Calu3 (cell line): Measurements from ENCODE around the gene HERPUD2. TPM values are rescaled to one million over a fixed set of nuclear protein-coding genes. Genes with fewer than 3 reads are reported as not detected.
A peak's percentile ranks its signal among the peaks of the same experiment; 100 is the strongest.

Experiments
- BruUV-seq: library from RNA; stranded (reverse); fragments of 400-500 nt; replicated peaks from 2 replicates; lab custom pipeline; 2021; lab: Mats Ljungman, UMichigan
- CTCF ChIA-PET: fragments of 300-600 bp; sonication (Branson Sonifier 250); formaldehyde crosslinking; loops from one replicate; lab custom pipeline; 2022; ENCODE audit warnings: antibody characterized with exemption; lab: Charles Lee
- DNase-seq: peaks from one replicate; pipeline ENCODE4 v3.0.0; 2022
- H3K27ac Mint-ChIP-seq: one replicate; pipeline ENCODE4 v1.8.0; 2022; ENCODE audit warnings: mixed read lengths; ENCODE audit not compliant: unreplicated experiment
- H3K27me3 Mint-ChIP-seq: one replicate; pipeline ENCODE4 v1.8.0; 2022; ENCODE audit warnings: mixed read lengths; ENCODE audit not compliant: unreplicated experiment
- H3K36me3 Mint-ChIP-seq: one replicate; pipeline ENCODE4 v1.8.0; 2022; ENCODE audit warnings: mild to moderate bottlenecking, moderate library complexity, mixed read lengths; ENCODE audit not compliant: insufficient read depth, unreplicated experiment
- H3K4me1 Mint-ChIP-seq: one replicate; pipeline ENCODE4 v1.8.0; 2022; ENCODE audit warnings: mild to moderate bottlenecking, low read depth, mixed read lengths; ENCODE audit not compliant: unreplicated experiment
- H3K4me3 Mint-ChIP-seq: one replicate; pipeline ENCODE4 v1.8.0; 2022; ENCODE audit warnings: mild to moderate bottlenecking, low read depth, moderate library complexity, mixed read lengths; ENCODE audit not compliant: unreplicated experiment
- H3K9me3 Mint-ChIP-seq: one replicate; pipeline ENCODE4 v1.8.0; 2022; ENCODE audit warnings: low read depth, mixed read lengths; ENCODE audit not compliant: unreplicated experiment
- intact Hi-C: fragments of 100-400 bp; cut with micrococcal nuclease; formaldehyde crosslinking; loops from one replicate; pipeline ENCODE4 v1.10.0; 2022; ENCODE audit not compliant: unreplicated experiment
- total RNA-seq: library from RNA; stranded (reverse); gene quantifications from 2 replicates; pipeline ENCODE4 v1.2.3, GENCODE V29; 2022
- TF ChIP-seq, protein P1 (sequence below): fragments of 200-600 bp; IDR thresholded peaks from one replicate; pipeline ENCODE4 v1.8.0; 2022; ENCODE audit warnings: antibody characterized with exemption; ENCODE audit not compliant: unreplicated experiment

Gene HERPUD2
- total RNA-seq, 1 experiment from 2014 or later: 42.7 TPM

- no peak for DNase-seq
- TF ChIP-seq, protein P1, sequence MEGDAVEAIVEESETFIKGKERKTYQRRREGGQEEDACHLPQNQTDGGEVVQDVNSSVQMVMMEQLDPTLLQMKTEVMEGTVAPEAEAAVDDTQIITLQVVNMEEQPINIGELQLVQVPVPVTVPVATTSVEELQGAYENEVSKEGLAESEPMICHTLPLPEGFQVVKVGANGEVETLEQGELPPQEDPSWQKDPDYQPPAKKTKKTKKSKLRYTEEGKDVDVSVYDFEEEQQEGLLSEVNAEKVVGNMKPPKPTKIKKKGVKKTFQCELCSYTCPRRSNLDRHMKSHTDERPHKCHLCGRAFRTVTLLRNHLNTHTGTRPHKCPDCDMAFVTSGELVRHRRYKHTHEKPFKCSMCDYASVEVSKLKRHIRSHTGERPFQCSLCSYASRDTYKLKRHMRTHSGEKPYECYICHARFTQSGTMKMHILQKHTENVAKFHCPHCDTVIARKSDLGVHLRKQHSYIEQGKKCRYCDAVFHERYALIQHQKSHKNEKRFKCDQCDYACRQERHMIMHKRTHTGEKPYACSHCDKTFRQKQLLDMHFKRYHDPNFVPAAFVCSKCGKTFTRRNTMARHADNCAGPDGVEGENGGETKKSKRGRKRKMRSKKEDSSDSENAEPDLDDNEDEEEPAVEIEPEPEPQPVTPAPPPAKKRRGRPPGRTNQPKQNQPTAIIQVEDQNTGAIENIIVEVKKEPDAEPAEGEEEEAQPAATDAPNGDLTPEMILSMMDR: no peak
- no peak overlapping the region for H3K4me3 Mint-ChIP-seq
- no TSS peak for BruUV-seq
- peaks cover 21% of the 10 kb centered on the region for H3K4me1 Mint-ChIP-seq
- no peaks in the 10 kb centered on the region for H3K9me3 Mint-ChIP-seq
- no peaks in the 10 kb centered on the region for H3K27me3 Mint-ChIP-seq
- H3K36me3 Mint-ChIP-seq: no peaks in the 10 kb centered on the region
- H3K27ac Mint-ChIP-seq: no peak overlapping the region
- CTCF ChIA-PET: no interaction called here
- intact Hi-C loops: loop anchor here (5.0 kb wide), 1 partner anchor 266 kb away; no protein-coding TSS in a partner anchor
Measured at GRCh38 chr7:35705932-35706461, 11.1 kb upstream of the HERPUD2 start.

DNA sequence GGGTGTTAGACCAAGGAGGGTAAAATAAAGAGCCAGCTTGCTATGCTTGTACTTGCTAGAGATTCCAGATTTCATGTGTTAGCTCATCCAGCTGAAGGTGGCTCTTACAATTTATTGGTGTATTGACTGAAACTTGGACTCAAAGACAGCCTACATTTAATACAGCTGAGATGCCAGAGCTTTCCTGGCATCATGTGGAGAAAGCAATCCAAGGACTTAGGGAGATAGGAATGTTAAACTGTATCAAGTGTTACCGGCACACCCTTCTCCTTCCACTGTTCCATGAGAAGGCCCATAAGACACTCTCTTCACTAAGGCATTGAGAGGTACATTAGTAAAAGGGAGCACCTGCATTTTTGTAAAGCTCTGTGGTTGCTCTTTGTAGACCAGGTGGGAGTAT lies 9.3 kb upstream of the HERPUD2 start:
- CTCF ChIA-PET: no interaction called here
- no peaks in the 10 kb centered on the region for H3K36me3 Mint-ChIP-seq
- H3K4me1 Mint-ChIP-seq: peaks cover 20% of the 10 kb centered on the region

DNA sequence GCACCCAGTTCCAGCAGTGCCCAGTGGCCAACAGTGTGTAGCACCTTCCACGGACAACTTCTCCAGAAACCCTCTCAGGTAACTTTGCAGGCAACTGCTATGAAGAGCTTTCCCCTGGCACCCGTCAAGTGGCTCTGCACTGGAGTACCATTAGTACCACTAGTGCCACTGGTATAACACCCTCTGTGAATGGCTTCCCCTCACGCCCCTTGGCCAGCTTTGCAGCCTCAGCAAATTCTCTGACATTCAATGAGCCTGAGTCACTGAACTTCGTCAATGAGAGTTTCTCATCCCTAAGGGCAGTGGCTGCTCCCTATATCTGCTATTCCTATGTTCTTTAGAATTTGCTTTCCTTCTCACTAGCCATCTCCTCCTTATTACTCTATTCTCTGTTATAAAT lies 7.6 kb upstream of the HERPUD2 start:
- H3K9me3 Mint-ChIP-seq: no peaks in the 10 kb centered on the region
- TF ChIP-seq, protein P1: no peak
- no peaks in the 10 kb centered on the region for H3K36me3 Mint-ChIP-seq
- H3K4me1 Mint-ChIP-seq: peaks cover 19% of the 10 kb centered on the region
- no peaks in the 10 kb centered on the region for H3K27me3 Mint-ChIP-seq
- intact Hi-C loops: no loop called here
- BruUV-seq: no TSS peak
- CTCF ChIA-PET: no interaction called here
- H3K27ac Mint-ChIP-seq: no peak overlapping the region
- no peak for DNase-seq
- no peak overlapping the region for H3K4me3 Mint-ChIP-seq

More for the DNA sequence above, 9.3 kb upstream of the HERPUD2 start:
- no peaks in the 10 kb centered on the region for H3K9me3 Mint-ChIP-seq
- no TSS peak for BruUV-seq
- H3K4me3 Mint-ChIP-seq: no peak overlapping the region
- no peak overlapping the region for H3K27ac Mint-ChIP-seq
- intact Hi-C loops: no loop called here
- TF ChIP-seq, protein P1: no peak
- DNase-seq: no peak
- H3K27me3 Mint-ChIP-seq: no peaks in the 10 kb centered on the region

DNA sequence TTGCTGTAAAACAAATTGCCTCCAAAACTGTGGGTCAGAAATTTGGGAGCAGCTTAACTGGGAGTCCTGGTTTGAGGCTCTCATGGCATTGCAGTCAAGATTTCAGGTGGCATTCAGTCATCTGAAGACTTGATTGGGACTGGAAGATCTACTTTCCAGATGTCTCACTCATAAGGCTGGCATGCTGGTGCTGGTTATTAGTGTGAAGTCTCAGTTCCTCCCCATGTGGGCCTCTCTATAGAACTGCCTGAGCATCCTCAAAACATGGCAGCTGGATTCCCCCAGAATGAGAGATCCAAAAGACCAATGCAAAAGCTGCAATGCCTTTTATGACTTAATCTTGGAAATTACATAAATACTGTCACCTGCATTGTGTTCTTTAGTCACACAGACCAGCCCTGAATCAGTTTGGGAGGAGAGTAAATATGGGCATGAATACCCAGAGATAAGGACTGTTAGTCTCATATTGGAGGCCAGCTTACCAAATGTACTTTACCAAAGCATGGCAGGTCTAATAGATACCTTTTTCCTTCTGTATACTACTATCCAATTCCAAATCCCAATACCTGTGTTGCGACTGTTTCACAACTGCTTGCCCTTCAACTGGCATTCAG lies 6.5 kb upstream of the HERPUD2 start:
- peaks cover 3% of the 10 kb centered on the region for H3K36me3 Mint-ChIP-seq
- H3K27ac Mint-ChIP-seq: peak overlapping the region; percentile 21
- CTCF ChIA-PET: no interaction called here
- no TSS peak for BruUV-seq
- intact Hi-C loops: no loop called here
- no peaks in the 10 kb centered on the region for H3K27me3 Mint-ChIP-seq
- no peak for DNase-seq
- H3K9me3 Mint-ChIP-seq: no peaks in the 10 kb centered on the region
- H3K4me3 Mint-ChIP-seq: no peak overlapping the region
- H3K4me1 Mint-ChIP-seq: peaks cover 23% of the 10 kb centered on the region
- TF ChIP-seq, protein P1: no peak
